ENCODE measurements around the gene EFEMP1.

EFEMP1 gene

GRCh38 chr2:55936351-55936750 is 12.8 kb upstream of the EFEMP1 start:
- TF ChIP-seq, protein P1, sequence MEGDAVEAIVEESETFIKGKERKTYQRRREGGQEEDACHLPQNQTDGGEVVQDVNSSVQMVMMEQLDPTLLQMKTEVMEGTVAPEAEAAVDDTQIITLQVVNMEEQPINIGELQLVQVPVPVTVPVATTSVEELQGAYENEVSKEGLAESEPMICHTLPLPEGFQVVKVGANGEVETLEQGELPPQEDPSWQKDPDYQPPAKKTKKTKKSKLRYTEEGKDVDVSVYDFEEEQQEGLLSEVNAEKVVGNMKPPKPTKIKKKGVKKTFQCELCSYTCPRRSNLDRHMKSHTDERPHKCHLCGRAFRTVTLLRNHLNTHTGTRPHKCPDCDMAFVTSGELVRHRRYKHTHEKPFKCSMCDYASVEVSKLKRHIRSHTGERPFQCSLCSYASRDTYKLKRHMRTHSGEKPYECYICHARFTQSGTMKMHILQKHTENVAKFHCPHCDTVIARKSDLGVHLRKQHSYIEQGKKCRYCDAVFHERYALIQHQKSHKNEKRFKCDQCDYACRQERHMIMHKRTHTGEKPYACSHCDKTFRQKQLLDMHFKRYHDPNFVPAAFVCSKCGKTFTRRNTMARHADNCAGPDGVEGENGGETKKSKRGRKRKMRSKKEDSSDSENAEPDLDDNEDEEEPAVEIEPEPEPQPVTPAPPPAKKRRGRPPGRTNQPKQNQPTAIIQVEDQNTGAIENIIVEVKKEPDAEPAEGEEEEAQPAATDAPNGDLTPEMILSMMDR (IDR thresholded peaks at IDR 0.05; ENCODE audit: poor library complexity, severe bottlenecking), result no peak
- H3K4me3 ChIP-seq (ENCODE audit: severe bottlenecking), result no peak overlapping the region
- DNase-seq (ENCODE audit: low spot score) (no peak), ATAC-seq (ENCODE audit: low read depth) (no peak)
- no peaks in the 10 kb centered on the region for H3K27me3 ChIP-seq (ENCODE audit: insufficient read depth, poor library complexity, severe bottlenecking)
- H3K9me3 ChIP-seq (ENCODE audit: severe bottlenecking), result no peaks in the 10 kb centered on the region
- H3K4me1 ChIP-seq (ENCODE audit: insufficient read depth, poor library complexity, severe bottlenecking), result no peaks in the 10 kb centered on the region
- H3K36me3 ChIP-seq (ENCODE audit: low read depth), result no peaks in the 10 kb centered on the region
- H3K27ac ChIP-seq (ENCODE audit: poor library complexity, severe bottlenecking), result no peak overlapping the region

DNA sequence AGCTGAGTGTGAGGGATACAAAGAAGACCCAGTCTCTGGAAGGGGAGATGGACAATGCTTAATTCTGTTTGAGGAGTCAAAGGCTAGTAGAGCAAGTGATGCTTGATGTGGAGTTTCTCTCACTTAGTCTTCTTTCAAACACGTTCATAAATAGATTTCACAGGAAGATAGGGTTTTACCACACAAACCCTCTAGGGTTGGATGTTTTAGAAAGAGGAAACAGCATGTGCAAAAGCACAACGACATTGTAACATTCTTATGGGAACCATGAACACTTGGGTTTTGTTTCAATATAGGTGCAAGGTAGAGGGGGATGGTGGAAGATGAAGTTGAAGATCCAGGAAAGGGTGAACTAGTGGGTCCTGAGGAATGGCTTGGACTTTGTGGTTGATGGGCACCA is 10.8 kb upstream of the EFEMP1 start:
- no peaks in the 10 kb centered on the region for H3K4me1 ChIP-seq (ENCODE audit: insufficient read depth, poor library complexity, severe bottlenecking)
- DNase-seq (ENCODE audit: low spot score) (no peak), ATAC-seq (ENCODE audit: low read depth) (no peak)
- TF ChIP-seq, protein P1 (IDR thresholded peaks at IDR 0.05; ENCODE audit: poor library complexity, severe bottlenecking), result no peak
- no peaks in the 10 kb centered on the region for H3K36me3 ChIP-seq (ENCODE audit: low read depth)
- no peak overlapping the region for H3K4me3 ChIP-seq (ENCODE audit: severe bottlenecking)
- no peaks in the 10 kb centered on the region for H3K9me3 ChIP-seq (ENCODE audit: severe bottlenecking)
- H3K27me3 ChIP-seq (ENCODE audit: insufficient read depth, poor library complexity, severe bottlenecking), result no peaks in the 10 kb centered on the region
- H3K27ac ChIP-seq (ENCODE audit: poor library complexity, severe bottlenecking), result no peak overlapping the region

GRCh38 chr2:55932843-55933242 is 9.3 kb upstream of the EFEMP1 start:
- Histone ChIP-seq H3K27ac (ENCODE audit: poor library complexity, severe bottlenecking) (no peak overlapping the region), H3K27me3 (ENCODE audit: insufficient read depth, poor library complexity, severe bottlenecking) (no peaks in the 10 kb centered on the region), H3K4me3 (ENCODE audit: severe bottlenecking) (no peak overlapping the region), H3K4me1 (ENCODE audit: insufficient read depth, poor library complexity, severe bottlenecking) (no peaks in the 10 kb centered on the region), H3K36me3 (ENCODE audit: low read depth) (no peaks in the 10 kb centered on the region), H3K9me3 (ENCODE audit: severe bottlenecking) (no peaks in the 10 kb centered on the region)
- ATAC-seq (ENCODE audit: low read depth) (no peak), DNase-seq (ENCODE audit: low spot score) (no peak)
- TF ChIP-seq, protein P1 (IDR thresholded peaks at IDR 0.05; ENCODE audit: poor library complexity, severe bottlenecking), result no peak

DNA sequence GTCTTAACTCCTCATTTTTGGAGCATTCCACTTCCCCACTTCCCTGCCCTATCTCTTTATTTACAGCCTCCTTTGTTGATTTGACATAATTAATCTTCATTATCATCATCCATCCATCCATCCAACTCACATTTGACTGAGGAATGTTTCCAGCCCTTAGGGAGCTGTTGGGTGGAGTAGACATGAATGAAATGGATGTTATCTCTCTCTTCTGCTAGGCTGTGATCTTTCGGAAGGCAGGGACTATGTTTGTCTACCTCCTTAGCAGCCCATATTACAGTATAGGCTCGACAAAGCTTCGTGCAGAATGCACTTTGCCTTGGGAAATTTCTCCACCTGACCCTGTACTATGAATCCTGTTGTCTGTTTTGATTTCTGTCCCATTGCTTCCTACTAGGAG is 7.7 kb upstream of the EFEMP1 start:
- TF ChIP-seq, protein P1 (IDR thresholded peaks at IDR 0.05; ENCODE audit: poor library complexity, severe bottlenecking), result no peak
- no peaks in the 10 kb centered on the region for H3K27me3 ChIP-seq (ENCODE audit: insufficient read depth, poor library complexity, severe bottlenecking)
- H3K27ac ChIP-seq (ENCODE audit: poor library complexity, severe bottlenecking), result no peak overlapping the region
- H3K4me1 ChIP-seq (ENCODE audit: insufficient read depth, poor library complexity, severe bottlenecking), result no peaks in the 10 kb centered on the region
- ATAC-seq (ENCODE audit: low read depth) (no peak), DNase-seq (ENCODE audit: low spot score) (no peak)
- no peaks in the 10 kb centered on the region for H3K36me3 ChIP-seq (ENCODE audit: low read depth)
- no peak overlapping the region for H3K4me3 ChIP-seq (ENCODE audit: severe bottlenecking)
- H3K9me3 ChIP-seq (ENCODE audit: severe bottlenecking), result no peaks in the 10 kb centered on the region

GRCh38 chr2:55929476-55929875 is 5.9 kb upstream of the EFEMP1 start:
- no peaks in the 10 kb centered on the region for H3K27me3 ChIP-seq (ENCODE audit: insufficient read depth, poor library complexity, severe bottlenecking)
- DNase-seq (ENCODE audit: low spot score) (no peak), ATAC-seq (ENCODE audit: low read depth) (no peak)
- H3K4me1 ChIP-seq (ENCODE audit: insufficient read depth, poor library complexity, severe bottlenecking), result peaks cover 2% of the 10 kb centered on the region
- no peak overlapping the region for H3K4me3 ChIP-seq (ENCODE audit: severe bottlenecking)
- TF ChIP-seq, protein P1 (IDR thresholded peaks at IDR 0.05; ENCODE audit: poor library complexity, severe bottlenecking), result no peak
- H3K36me3 ChIP-seq (ENCODE audit: low read depth), result no peaks in the 10 kb centered on the region
- H3K9me3 ChIP-seq (ENCODE audit: severe bottlenecking), result no peaks in the 10 kb centered on the region
- no peak overlapping the region for H3K27ac ChIP-seq (ENCODE audit: poor library complexity, severe bottlenecking)
